Nephron progenitor cell (in vitro differentiated cells): ENCODE data around the gene LPCAT1.

Source experiments
- DNase-seq: peaks from one replicate; pipeline ENCODE4 v3.0.0; 2021
- H3K27ac Mint-ChIP-seq: 2 replicates; pipeline ENCODE4 v1.8.0; 2021; ENCODE audit warnings: mild to moderate bottlenecking, moderate library complexity, mixed read lengths
- H3K27me3 Mint-ChIP-seq: 2 replicates; pipeline ENCODE4 v1.8.0; 2021; ENCODE audit warnings: mild to moderate bottlenecking, low read depth, mixed read lengths; ENCODE audit not compliant: poor library complexity
- H3K36me3 Mint-ChIP-seq: 2 replicates; pipeline ENCODE4 v1.8.0; 2021; ENCODE audit warnings: low read depth, mixed read lengths
- H3K4me1 Mint-ChIP-seq: 2 replicates; pipeline ENCODE4 v1.8.0; 2021; ENCODE audit warnings: mixed read lengths
- H3K4me3 Mint-ChIP-seq: 2 replicates; pipeline ENCODE4 v1.8.0; 2021; ENCODE audit warnings: mild to moderate bottlenecking, moderate library complexity, mixed read lengths
- H3K9me3 Mint-ChIP-seq: 2 replicates; pipeline ENCODE4 v1.8.0; 2021; ENCODE audit warnings: mild to moderate bottlenecking, moderate library complexity, mixed read lengths
- CTCF ChIP-seq: fragments of 200-600 bp; sonication (generic); IDR thresholded peaks from 2 replicates; pipeline ENCODE4 v1.5.0; 2021; ENCODE audit warnings: antibody characterized with exemption

The LPCAT1 gene

GRCh38 chr5:1565737-1566734 lies 42.3 kb upstream of the LPCAT1 start:
- no peak overlapping the region for H3K4me3 Mint-ChIP-seq
- DNase-seq = no peak
- H3K9me3 Mint-ChIP-seq = peaks cover 23% of the 10 kb centered on the region
- no peaks in the 10 kb centered on the region for H3K4me1 Mint-ChIP-seq
- H3K27ac Mint-ChIP-seq = no peak overlapping the region
- peaks cover 10% of the 10 kb centered on the region for H3K27me3 Mint-ChIP-seq
- no peak for TF ChIP-seq CTCF
- H3K36me3 Mint-ChIP-seq = peaks cover 28% of the 10 kb centered on the region

GRCh38 chr5:1564824-1565736 lies 41.3 kb upstream of the LPCAT1 start:
- H3K27ac Mint-ChIP-seq = peak overlapping the region; percentile 25

GRCh38 chr5:1564182-1564748 lies 40.5 kb upstream of the LPCAT1 start:
- H3K27ac Mint-ChIP-seq = no peak overlapping the region
- DNase-seq = no peak
- peaks cover 10% of the 10 kb centered on the region for H3K36me3 Mint-ChIP-seq
- TF ChIP-seq CTCF = no peak
- H3K4me3 Mint-ChIP-seq = no peak overlapping the region
- no peaks in the 10 kb centered on the region for H3K4me1 Mint-ChIP-seq
- peaks cover 19% of the 10 kb centered on the region for H3K27me3 Mint-ChIP-seq
- peaks cover 18% of the 10 kb centered on the region for H3K9me3 Mint-ChIP-seq

More at GRCh38 chr5:1564824-1565736, 41.3 kb upstream of the LPCAT1 start:
- peaks cover 21% of the 10 kb centered on the region for H3K9me3 Mint-ChIP-seq
- peaks cover 18% of the 10 kb centered on the region for H3K36me3 Mint-ChIP-seq
- DNase-seq = no peak
- peaks cover 18% of the 10 kb centered on the region for H3K27me3 Mint-ChIP-seq
- TF ChIP-seq CTCF = no peak
- no peak overlapping the region for H3K4me3 Mint-ChIP-seq
- no peaks in the 10 kb centered on the region for H3K4me1 Mint-ChIP-seq

- Mint-ChIP-seq H3K36me3 (peaks cover 7% of the 10 kb centered on the region), H3K4me1 (no peaks in the 10 kb centered on the region), H3K27ac (no peak overlapping the region), H3K27me3 (peaks cover 24% of the 10 kb centered on the region), H3K9me3 (peaks cover 18% of the 10 kb centered on the region), H3K4me3 (no peak overlapping the region)
- DNase-seq = no peak
- no peak for TF ChIP-seq CTCF
Observed at GRCh38 chr5:1563617-1564181, 39.9 kb upstream of the LPCAT1 start.

- Mint-ChIP-seq H3K36me3 (peaks cover under 1% of the 10 kb centered on the region), H3K4me1 (no peaks in the 10 kb centered on the region), H3K4me3 (no peak overlapping the region), H3K9me3 (peaks cover 18% of the 10 kb centered on the region), H3K27ac (no peak overlapping the region), H3K27me3 (peaks cover 28% of the 10 kb centered on the region)
- TF ChIP-seq CTCF = no peak
- DNase-seq = no peak
Observed at GRCh38 chr5:1563051-1563461, 39.3 kb upstream of the LPCAT1 start.
